ENCODE results near the gene AP1S1.

AP1S1 gene

DNA sequence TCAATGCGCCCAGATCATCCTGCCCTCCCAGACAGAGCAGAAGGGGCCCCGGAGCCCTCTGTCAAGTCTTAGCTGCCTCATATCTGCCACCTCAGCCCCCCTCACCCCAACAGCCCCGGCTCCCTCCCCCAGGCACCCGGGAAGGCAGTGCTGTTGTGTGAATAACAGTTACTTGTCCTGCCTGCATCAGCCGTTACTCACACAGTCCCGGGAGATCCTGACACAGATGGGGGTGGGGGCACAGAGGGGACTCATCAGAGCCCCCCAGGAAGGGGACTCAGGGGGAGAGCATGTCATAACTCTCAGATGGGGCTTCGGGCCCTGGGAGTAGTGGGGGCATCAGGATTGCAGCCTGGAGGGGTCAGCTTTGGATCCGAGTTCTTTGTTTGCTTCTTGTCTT is 39.8 kb upstream of the AP1S1 start:
- Histone ChIP-seq H3K79me1 (ENCODE audit: low read length) (no peaks in the 10 kb centered on the region), H3K23ac (ENCODE audit: low read length) (no peak overlapping the region), H3K36me3 (ENCODE audit: control insufficient read depth, insufficient read depth, low read length) (no peaks in the 10 kb centered on the region), H3K27me3 (ENCODE audit: insufficient read depth, low read length, poor library complexity) (no peaks in the 10 kb centered on the region), H3K27ac (ENCODE audit: low read depth, low read length) (no peak overlapping the region), H2BK5ac (ENCODE audit: low read length) (no peak overlapping the region), H3K18ac (ENCODE audit: low read length) (no peak overlapping the region), H2BK15ac (replicated peaks; ENCODE audit: low read depth) (no peak overlapping the region), H4K5ac (ENCODE audit: low read length) (no peak overlapping the region), H3K4ac (ENCODE audit: low read depth, low read length) (no peak overlapping the region), H3K4me1 (ENCODE audit: control insufficient read depth, low read depth, low read length) (no peaks in the 10 kb centered on the region), H3K4me2 (ENCODE audit: low read length) (no peak overlapping the region), H4K8ac (ENCODE audit: low read depth, low read length) (no peak overlapping the region), H3K4me3 (ENCODE audit: low read length) (no peak overlapping the region), H3K56ac (ENCODE audit: low read length) (no peak overlapping the region), H2BK120ac (ENCODE audit: low read depth, low read length) (no peak overlapping the region), H2AK5ac (ENCODE audit: low read length) (no peak overlapping the region), H3K9ac (ENCODE audit: low read length) (no peak overlapping the region), H3K79me2 (ENCODE audit: control insufficient read depth, insufficient read depth, low read length) (no peaks in the 10 kb centered on the region)
- no peak for DNase-seq
- WGBS (ENCODE audit: extremely low coverage, insufficient coverage, low lambda C conversion rate), result no CpG with 5 or more reads among the region's 8 CpGs

DNA sequence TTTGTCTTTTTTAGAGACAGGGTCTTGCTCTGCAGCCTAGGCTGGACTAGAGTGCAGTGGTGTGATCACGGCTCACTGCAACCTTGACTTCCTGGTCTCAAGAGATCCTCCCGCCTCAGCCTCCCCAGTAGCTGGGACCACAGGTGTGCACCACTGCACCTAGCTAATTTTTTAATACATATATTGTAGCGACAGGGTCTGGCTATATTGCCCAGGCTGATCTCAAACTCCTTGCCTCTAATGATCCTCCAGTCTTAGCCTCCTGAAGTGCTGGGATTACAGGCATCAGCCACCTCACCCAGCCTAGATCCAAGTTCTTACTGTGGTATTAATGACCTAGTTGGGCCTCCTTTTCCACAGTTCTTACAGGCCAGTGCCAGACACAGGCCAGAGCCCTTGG is 39.1 kb upstream of the AP1S1 start:
- Histone ChIP-seq H4K5ac (ENCODE audit: low read length) (no peak overlapping the region), H4K8ac (ENCODE audit: low read depth, low read length) (no peak overlapping the region), H3K4me3 (ENCODE audit: low read length) (no peak overlapping the region), H3K4ac (ENCODE audit: low read depth, low read length) (no peak overlapping the region), H3K4me2 (ENCODE audit: low read length) (no peak overlapping the region), H3K23ac (ENCODE audit: low read length) (no peak overlapping the region), H2AK5ac (ENCODE audit: low read length) (no peak overlapping the region), H3K27me3 (ENCODE audit: insufficient read depth, low read length, poor library complexity) (no peaks in the 10 kb centered on the region), H3K4me1 (ENCODE audit: control insufficient read depth, low read depth, low read length) (no peaks in the 10 kb centered on the region), H3K27ac (ENCODE audit: low read depth, low read length) (no peak overlapping the region), H3K56ac (ENCODE audit: low read length) (no peak overlapping the region), H3K79me2 (ENCODE audit: control insufficient read depth, insufficient read depth, low read length) (no peaks in the 10 kb centered on the region), H3K9ac (ENCODE audit: low read length) (no peak overlapping the region), H2BK15ac (replicated peaks; ENCODE audit: low read depth) (no peak overlapping the region), H3K36me3 (ENCODE audit: control insufficient read depth, insufficient read depth, low read length) (no peaks in the 10 kb centered on the region), H3K18ac (ENCODE audit: low read length) (no peak overlapping the region), H2BK120ac (ENCODE audit: low read depth, low read length) (no peak overlapping the region), H2BK5ac (ENCODE audit: low read length) (no peak overlapping the region), H3K79me1 (ENCODE audit: low read length) (no peaks in the 10 kb centered on the region)
- DNase-seq, result no peak
- no CpG with 5 or more reads among the region's 3 CpGs for WGBS (ENCODE audit: extremely low coverage, insufficient coverage, low lambda C conversion rate)

DNA sequence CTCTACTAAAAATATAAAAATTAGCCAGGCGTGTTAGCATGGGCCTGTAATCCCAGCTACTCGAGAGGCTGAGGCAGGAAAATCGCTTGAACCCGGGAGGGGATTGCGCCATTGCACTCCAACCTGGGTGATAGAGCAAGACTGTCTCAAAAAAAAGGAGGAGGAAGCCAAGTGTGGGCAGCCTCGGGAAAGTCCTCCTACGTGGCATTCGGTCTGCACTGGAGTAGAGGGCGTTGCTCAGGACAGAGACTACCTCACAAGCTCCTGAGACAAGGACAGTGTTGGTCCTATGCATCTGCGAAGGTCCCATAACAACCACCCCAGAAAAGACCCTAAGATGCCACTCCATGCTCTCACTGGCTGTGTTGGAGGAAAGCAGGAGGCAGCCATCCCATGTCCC is 37.4 kb upstream of the AP1S1 start:
- Histone ChIP-seq H3K4me2 (ENCODE audit: low read length) (no peak overlapping the region), H3K27ac (ENCODE audit: low read depth, low read length) (no peak overlapping the region), H3K36me3 (ENCODE audit: control insufficient read depth, insufficient read depth, low read length) (no peaks in the 10 kb centered on the region), H4K8ac (ENCODE audit: low read depth, low read length) (no peak overlapping the region), H3K9ac (ENCODE audit: low read length) (no peak overlapping the region), H2BK5ac (ENCODE audit: low read length) (no peak overlapping the region), H4K5ac (ENCODE audit: low read length) (no peak overlapping the region), H3K27me3 (ENCODE audit: insufficient read depth, low read length, poor library complexity) (no peaks in the 10 kb centered on the region), H3K23ac (ENCODE audit: low read length) (no peak overlapping the region), H3K56ac (ENCODE audit: low read length) (peak overlapping the region; percentile 44), H3K79me1 (ENCODE audit: low read length) (no peaks in the 10 kb centered on the region), H3K79me2 (ENCODE audit: control insufficient read depth, insufficient read depth, low read length) (no peaks in the 10 kb centered on the region), H2AK5ac (ENCODE audit: low read length) (no peak overlapping the region), H3K4ac (ENCODE audit: low read depth, low read length) (no peak overlapping the region), H3K4me3 (ENCODE audit: low read length) (no peak overlapping the region), H2BK15ac (replicated peaks; ENCODE audit: low read depth) (no peak overlapping the region), H2BK120ac (ENCODE audit: low read depth, low read length) (no peak overlapping the region), H3K18ac (ENCODE audit: low read length) (no peak overlapping the region), H3K4me1 (ENCODE audit: control insufficient read depth, low read depth, low read length) (no peaks in the 10 kb centered on the region)
- no peak for DNase-seq
- WGBS (ENCODE audit: extremely low coverage, insufficient coverage, low lambda C conversion rate), result no CpG with 5 or more reads among the region's 10 CpGs

DNA sequence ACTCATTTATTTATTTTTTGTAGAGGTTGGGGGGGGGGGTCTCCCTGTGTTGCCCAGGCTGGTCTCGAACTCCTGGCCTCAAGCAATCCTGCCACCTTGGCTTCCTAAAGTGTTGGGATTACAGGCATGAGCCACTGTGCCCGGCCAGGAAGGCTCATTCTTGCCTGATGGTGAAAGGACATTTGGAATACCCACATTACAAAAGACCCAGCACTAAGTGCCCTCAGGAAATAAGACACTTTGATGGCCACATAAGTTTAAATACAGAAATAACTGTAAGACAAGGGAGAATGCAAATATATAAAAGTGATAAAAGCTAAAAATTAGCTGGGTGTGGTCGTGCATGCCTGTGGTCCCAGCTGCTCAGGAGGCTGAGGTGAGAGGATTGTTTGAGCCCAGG is 35.4 kb upstream of the AP1S1 start:
- Histone ChIP-seq H2BK120ac (ENCODE audit: low read depth, low read length) (no peak overlapping the region), H3K4me2 (ENCODE audit: low read length) (no peak overlapping the region), H2BK15ac (replicated peaks; ENCODE audit: low read depth) (no peak overlapping the region), H3K79me1 (ENCODE audit: low read length) (no peaks in the 10 kb centered on the region), H2BK5ac (ENCODE audit: low read length) (no peak overlapping the region), H3K4ac (ENCODE audit: low read depth, low read length) (no peak overlapping the region), H4K8ac (ENCODE audit: low read depth, low read length) (no peak overlapping the region), H3K18ac (ENCODE audit: low read length) (no peak overlapping the region), H3K56ac (ENCODE audit: low read length) (no peak overlapping the region), H3K4me3 (ENCODE audit: low read length) (no peak overlapping the region), H2AK5ac (ENCODE audit: low read length) (no peak overlapping the region), H3K79me2 (ENCODE audit: control insufficient read depth, insufficient read depth, low read length) (no peaks in the 10 kb centered on the region), H4K5ac (ENCODE audit: low read length) (no peak overlapping the region), H3K4me1 (ENCODE audit: control insufficient read depth, low read depth, low read length) (peaks cover 4% of the 10 kb centered on the region), H3K27ac (ENCODE audit: low read depth, low read length) (no peak overlapping the region), H3K36me3 (ENCODE audit: control insufficient read depth, insufficient read depth, low read length) (no peaks in the 10 kb centered on the region), H3K9ac (ENCODE audit: low read length) (no peak overlapping the region), H3K23ac (ENCODE audit: low read length) (no peak overlapping the region), H3K27me3 (ENCODE audit: insufficient read depth, low read length, poor library complexity) (no peaks in the 10 kb centered on the region)
- WGBS (ENCODE audit: extremely low coverage, insufficient coverage, low lambda C conversion rate), result no CpG with 5 or more reads among the region's 3 CpGs
- no peak for DNase-seq

DNA sequence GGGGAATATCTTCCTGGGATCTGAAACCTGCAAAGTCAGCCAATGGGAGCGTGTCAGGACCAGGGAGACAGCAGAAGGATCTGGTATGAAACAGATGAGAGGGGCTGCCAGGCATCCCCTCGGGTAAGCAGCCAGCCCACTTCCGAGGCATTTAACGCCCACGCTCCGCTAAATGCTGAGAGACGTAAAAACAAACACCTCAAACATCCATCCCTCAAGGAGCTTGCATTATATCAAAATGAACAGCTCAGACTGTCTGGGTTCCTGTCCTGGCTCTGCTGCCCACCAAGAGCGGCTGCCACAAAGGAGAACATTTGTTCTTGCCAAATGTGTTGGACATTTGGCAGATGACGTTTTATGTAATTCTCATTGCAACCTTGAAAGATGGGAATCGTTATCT is 34.4 kb upstream of the AP1S1 start:
- Histone ChIP-seq H2AK5ac (ENCODE audit: low read length) (no peak overlapping the region), H4K8ac (ENCODE audit: low read depth, low read length) (no peak overlapping the region), H3K36me3 (ENCODE audit: control insufficient read depth, insufficient read depth, low read length) (no peaks in the 10 kb centered on the region), H3K56ac (ENCODE audit: low read length) (no peak overlapping the region), H3K4ac (ENCODE audit: low read depth, low read length) (no peak overlapping the region), H4K5ac (ENCODE audit: low read length) (no peak overlapping the region), H2BK15ac (replicated peaks; ENCODE audit: low read depth) (no peak overlapping the region), H3K79me1 (ENCODE audit: low read length) (no peaks in the 10 kb centered on the region), H3K27me3 (ENCODE audit: insufficient read depth, low read length, poor library complexity) (no peaks in the 10 kb centered on the region), H3K27ac (ENCODE audit: low read depth, low read length) (no peak overlapping the region), H3K4me2 (ENCODE audit: low read length) (no peak overlapping the region), H3K18ac (ENCODE audit: low read length) (no peak overlapping the region), H3K23ac (ENCODE audit: low read length) (no peak overlapping the region), H3K4me3 (ENCODE audit: low read length) (no peak overlapping the region), H2BK5ac (ENCODE audit: low read length) (no peak overlapping the region), H3K4me1 (ENCODE audit: control insufficient read depth, low read depth, low read length) (peaks cover 4% of the 10 kb centered on the region), H3K79me2 (ENCODE audit: control insufficient read depth, insufficient read depth, low read length) (no peaks in the 10 kb centered on the region), H2BK120ac (ENCODE audit: low read depth, low read length) (no peak overlapping the region), H3K9ac (ENCODE audit: low read length) (no peak overlapping the region)
- WGBS (ENCODE audit: extremely low coverage, insufficient coverage, low lambda C conversion rate), result no CpG with 5 or more reads among the region's 10 CpGs
- DNase-seq, result no peak

DNA sequence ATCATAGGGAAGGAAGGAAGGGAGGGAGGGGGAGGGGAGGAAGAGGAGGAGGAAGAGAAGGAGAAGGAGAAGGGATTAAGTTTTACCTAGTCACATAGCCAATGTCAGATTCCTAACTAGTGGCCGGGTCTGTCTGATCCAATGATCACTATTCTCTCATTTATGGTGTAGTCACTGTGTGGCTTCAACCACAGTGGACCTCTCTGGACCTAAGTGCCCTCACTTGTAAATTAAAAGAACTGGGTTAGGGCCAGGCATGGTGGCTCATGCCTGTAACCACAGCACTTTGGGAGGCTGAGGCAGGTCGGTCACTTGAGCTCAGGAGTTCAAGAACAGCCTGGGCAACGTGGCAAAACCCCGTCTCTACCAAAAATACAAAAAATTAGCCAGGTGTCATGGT is 34.0 kb upstream of the AP1S1 start:
- no peaks in the 10 kb centered on the region for H3K79me1 ChIP-seq (ENCODE audit: low read length)
- no peak overlapping the region for H3K4me2 ChIP-seq (ENCODE audit: low read length)
- no peak overlapping the region for H4K8ac ChIP-seq (ENCODE audit: low read depth, low read length)
- H4K5ac ChIP-seq (ENCODE audit: low read length), result no peak overlapping the region
- H3K4me1 ChIP-seq (ENCODE audit: control insufficient read depth, low read depth, low read length), result peaks cover 4% of the 10 kb centered on the region
- no CpG with 5 or more reads among the region's 4 CpGs for WGBS (ENCODE audit: extremely low coverage, insufficient coverage, low lambda C conversion rate)
- H2BK15ac ChIP-seq (replicated peaks; ENCODE audit: low read depth), result no peak overlapping the region
- H2BK5ac ChIP-seq (ENCODE audit: low read length), result no peak overlapping the region
- H2BK120ac ChIP-seq (ENCODE audit: low read depth, low read length), result no peak overlapping the region
- no peak for DNase-seq
- no peak overlapping the region for H3K27ac ChIP-seq (ENCODE audit: low read depth, low read length)
- no peak overlapping the region for H3K4me3 ChIP-seq (ENCODE audit: low read length)
- H3K4ac ChIP-seq (ENCODE audit: low read depth, low read length), result no peak overlapping the region
- no peaks in the 10 kb centered on the region for H3K79me2 ChIP-seq (ENCODE audit: control insufficient read depth, insufficient read depth, low read length)
- H2AK5ac ChIP-seq (ENCODE audit: low read length), result no peak overlapping the region
- H3K36me3 ChIP-seq (ENCODE audit: control insufficient read depth, insufficient read depth, low read length), result no peaks in the 10 kb centered on the region
- no peaks in the 10 kb centered on the region for H3K27me3 ChIP-seq (ENCODE audit: insufficient read depth, low read length, poor library complexity)
- peak overlapping the region; percentile 22 for H3K18ac ChIP-seq (ENCODE audit: low read length)
- H3K56ac ChIP-seq (ENCODE audit: low read length), result no peak overlapping the region
- H3K9ac ChIP-seq (ENCODE audit: low read length), result no peak overlapping the region
- H3K23ac ChIP-seq (ENCODE audit: low read length), result no peak overlapping the region
